Loucy (cell line): Measurements from ENCODE around the gene GDF7.

Experiments
- H2AFZ ChIP-seq: fragments of 200-600 bp; sonication (generic); 2 replicates; pipeline ENCODE4 v1.6.0; 2016; ENCODE audit warnings: antibody characterized with exemption, mild to moderate bottlenecking, low read length, moderate library complexity
- H3F3A ChIP-seq: fragments of 200-600 bp; 2 replicates; pipeline ENCODE4 v1.6.0; 2016; ENCODE audit warnings: antibody characterized with exemption, low read depth, mild to moderate bottlenecking
- H3K27me3 ChIP-seq: fragments of 200-600 bp; sonication (generic); 2 replicates; pipeline ENCODE4 v1.6.1; 2014; ENCODE audit warnings: low read length, mild to moderate bottlenecking; ENCODE audit not compliant: insufficient read depth, poor library complexity, severe bottlenecking
- H3K36me3 ChIP-seq: fragments of 200-600 bp; sonication (generic); 2 replicates; pipeline ENCODE4 v1.6.1; 2016; ENCODE audit warnings: low read length; ENCODE audit not compliant: insufficient read depth
- H3K4me1 ChIP-seq: fragments of 200-600 bp; sonication (generic); 2 replicates; pipeline ENCODE4 v1.5.1; 2014; ENCODE audit warnings: low read length, mild to moderate bottlenecking; ENCODE audit not compliant: insufficient read depth, poor library complexity, severe bottlenecking
- H3K4me2 ChIP-seq: fragments of 200-600 bp; sonication (generic); 2 replicates; pipeline ENCODE4 v1.6.0; 2014; ENCODE audit warnings: antibody characterized with exemption, low read length, low read depth, mild to moderate bottlenecking; ENCODE audit not compliant: poor library complexity, severe bottlenecking
- H3K4me3 ChIP-seq: fragments of 200-600 bp; sonication (generic); 2 replicates; pipeline ENCODE4 v1.5.1; 2014; ENCODE audit warnings: low read length, mild to moderate bottlenecking, mixed read lengths; ENCODE audit not compliant: poor library complexity, severe bottlenecking
- H3K79me2 ChIP-seq: fragments of 200-600 bp; sonication (generic); 2 replicates; pipeline ENCODE4 v1.6.1; 2014; ENCODE audit warnings: low read length; ENCODE audit not compliant: insufficient read depth
- H3K9ac ChIP-seq: fragments of 200-600 bp; sonication (generic); 2 replicates; pipeline ENCODE4 v1.6.0; 2014; ENCODE audit warnings: mild to moderate bottlenecking, low read depth, low read length, moderate library complexity; ENCODE audit not compliant: poor library complexity, severe bottlenecking
- H3K9me2 ChIP-seq: fragments of 200-600 bp; sonication (generic); replicated peaks from 2 replicates; pipeline ENCODE4 v1.6.1; 2016; ENCODE audit warnings: low read depth, low read length, mixed read lengths
- H3K9me3 ChIP-seq: fragments of 200-600 bp; sonication (generic); 2 replicates; pipeline ENCODE4 v1.6.1; 2014; ENCODE audit warnings: mild to moderate bottlenecking, antibody characterized with exemption, low read length, low read depth; ENCODE audit not compliant: insufficient read depth
- H4K20me1 ChIP-seq: fragments of 200-600 bp; sonication (generic); 2 replicates; pipeline ENCODE4 v1.6.0; 2014; ENCODE audit warnings: antibody characterized with exemption, low read length, mild to moderate bottlenecking; ENCODE audit not compliant: insufficient read depth, poor library complexity, severe bottlenecking
- CTCF ChIP-seq: fragments of 200-600 bp; sonication (generic); conservative IDR thresholded peaks from 2 replicates; pipeline ENCODE4 v1.5.1; 2014; ENCODE audit warnings: mild to moderate bottlenecking, antibody characterized with exemption, low read length
- EZH2phosphoT487 ChIP-seq: fragments of 200-600 bp; IDR thresholded peaks from 2 replicates; pipeline ENCODE4 v1.6.1; 2018; ENCODE audit warnings: antibody characterized with exemption, mild to moderate bottlenecking, moderate library complexity, borderline replicate concordance

GDF7 gene

GRCh38 chr2:20640411-20641122, 26.4 kb upstream of the GDF7 start:
- Histone ChIP-seq H3K9ac (no peak overlapping the region), H3K4me3 (no peak overlapping the region), H3K79me2 (no peaks in the 10 kb centered on the region), H3K4me1 (no peaks in the 10 kb centered on the region), H3K36me3 (no peaks in the 10 kb centered on the region), H2AFZ (no peak overlapping the region), H3K9me3 (no peaks in the 10 kb centered on the region), H3K27me3 (no peaks in the 10 kb centered on the region), H3K9me2 (no peaks in the 10 kb centered on the region), H3K4me2 (no peak overlapping the region), H3F3A (no peaks in the 10 kb centered on the region), H4K20me1 (no peaks in the 10 kb centered on the region)
- no peak for TF ChIP-seq EZH2phosphoT487
- no peak for TF ChIP-seq CTCF

- H3K79me2 ChIP-seq = no peaks in the 10 kb centered on the region
- no peaks in the 10 kb centered on the region for H3K9me3 ChIP-seq
- H3K4me1 ChIP-seq = no peaks in the 10 kb centered on the region
- no peak overlapping the region for H3K9ac ChIP-seq
- H3K27me3 ChIP-seq = no peaks in the 10 kb centered on the region
- TF ChIP-seq EZH2phosphoT487 = no peak
- TF ChIP-seq CTCF = no peak
- H2AFZ ChIP-seq = no peak overlapping the region
- no peak overlapping the region for H3K4me3 ChIP-seq
- H4K20me1 ChIP-seq = no peaks in the 10 kb centered on the region
- H3F3A ChIP-seq = no peaks in the 10 kb centered on the region
- H3K9me2 ChIP-seq = no peaks in the 10 kb centered on the region
- H3K36me3 ChIP-seq = no peaks in the 10 kb centered on the region
- peak overlapping the region; percentile 23 for H3K4me2 ChIP-seq
Observed at GRCh38 chr2:20641123-20641985, 25.6 kb upstream of the GDF7 start.

- H3F3A ChIP-seq = no peaks in the 10 kb centered on the region
- TF ChIP-seq EZH2phosphoT487 (no peak), CTCF (peak; percentile 90)
- no peaks in the 10 kb centered on the region for H4K20me1 ChIP-seq
- peak overlapping the region; percentile 23 for H3K4me2 ChIP-seq
- H3K9me3 ChIP-seq = no peaks in the 10 kb centered on the region
- no peaks in the 10 kb centered on the region for H3K9me2 ChIP-seq
- no peak overlapping the region for H3K9ac ChIP-seq
- peaks cover under 1% of the 10 kb centered on the region for H3K4me1 ChIP-seq
- no peaks in the 10 kb centered on the region for H3K27me3 ChIP-seq
- no peak overlapping the region for H2AFZ ChIP-seq
- no peaks in the 10 kb centered on the region for H3K36me3 ChIP-seq
- no peak overlapping the region for H3K4me3 ChIP-seq
- H3K79me2 ChIP-seq = no peaks in the 10 kb centered on the region
Observed at GRCh38 chr2:20642055-20642971, 24.6 kb upstream of the GDF7 start.
